H9 (cell line): ENCODE data around the gene APCDD1L. TPM values are rescaled to one million over a fixed set of nuclear protein-coding genes. Genes with fewer than 3 reads are reported as not detected.

Experiments
- DNase-seq: peaks from one replicate; pipeline ENCODE4 v3.0.0-alpha.2; 2017
- H2AFZ ChIP-seq: one replicate; pipeline ENCODE4 v1.6.1; 2013; ENCODE audit warnings: mild to moderate bottlenecking, low read length, control low read depth, moderate library complexity
- H2AK5ac ChIP-seq: 2 replicates; pipeline ENCODE4 v1.6.1; 2013; ENCODE audit warnings: low read length, control low read depth, mixed read lengths; ENCODE audit not compliant: insufficient read length
- H2BK120ac ChIP-seq: one replicate; pipeline ENCODE4 v1.6.1; 2013; ENCODE audit warnings: low read depth, mild to moderate bottlenecking, low read length, control low read depth, inconsistent platforms; ENCODE audit not compliant: poor library complexity, severe bottlenecking
- H2BK12ac ChIP-seq: 2 replicates; pipeline ENCODE4 v1.6.1; 2013; ENCODE audit warnings: low read length, control low read depth, mixed read lengths, low read depth; ENCODE audit not compliant: insufficient read length
- H2BK15ac ChIP-seq: 2 replicates; pipeline ENCODE4 v1.6.1; 2013; ENCODE audit warnings: low read depth, low read length, control low read depth
- H2BK20ac ChIP-seq: one replicate; pipeline ENCODE4 v1.6.1; 2013; ENCODE audit warnings: low read depth, mild to moderate bottlenecking, low read length, control low read depth, inconsistent platforms; ENCODE audit not compliant: poor library complexity, severe bottlenecking
- H2BK5ac ChIP-seq: 2 replicates; pipeline ENCODE4 v1.6.1; 2013; ENCODE audit warnings: low read length, control low read depth, mixed read lengths; ENCODE audit not compliant: insufficient read length
- H3K14ac ChIP-seq: 2 replicates; pipeline ENCODE4 v1.6.1; 2013; ENCODE audit warnings: low read length, control low read depth; ENCODE audit not compliant: insufficient read depth
- H3K18ac ChIP-seq: 2 replicates; pipeline ENCODE4 v1.6.1; 2013; ENCODE audit warnings: low read depth, mild to moderate bottlenecking, mixed read lengths, low read length, control low read depth; ENCODE audit not compliant: insufficient read length
- H3K23ac ChIP-seq: 2 replicates; pipeline ENCODE4 v1.6.1; 2013; ENCODE audit warnings: low read length, control low read depth, mixed read lengths, low read depth; ENCODE audit not compliant: insufficient read length
- H3K23me2 ChIP-seq: 2 replicates; pipeline ENCODE4 v1.6.1; 2013; ENCODE audit warnings: low read depth, mild to moderate bottlenecking, mixed read lengths, low read length, control low read depth; ENCODE audit not compliant: insufficient read length, poor library complexity, severe bottlenecking
- H3K27ac ChIP-seq: 2 replicates; pipeline ENCODE4 v1.5.1; 2013; ENCODE audit warnings: low read length, control low read depth, mixed read lengths, low read depth; ENCODE audit not compliant: insufficient read length
- H3K27me3 ChIP-seq: 2 replicates; pipeline ENCODE4 v1.6.1; 2013; ENCODE audit warnings: low read length, control low read depth, inconsistent platforms; ENCODE audit not compliant: insufficient read depth
- H3K4ac ChIP-seq: 2 replicates; pipeline ENCODE4 v1.6.1; 2013; ENCODE audit warnings: low read depth, mild to moderate bottlenecking, control low read depth, inconsistent platforms, low read length, moderate library complexity
- H3K4me1 ChIP-seq: 2 replicates; pipeline ENCODE4 v1.6.1; 2013; ENCODE audit warnings: low read length, control low read depth, inconsistent platforms; ENCODE audit not compliant: insufficient read depth
- H3K4me2 ChIP-seq: 2 replicates; pipeline ENCODE4 v1.6.1; 2013; ENCODE audit warnings: low read length, control low read depth, mixed read lengths; ENCODE audit not compliant: insufficient read length, insufficient read depth
- H3K56ac ChIP-seq: 2 replicates; pipeline ENCODE4 v1.6.1; 2013; ENCODE audit warnings: low read depth, mild to moderate bottlenecking, mixed read lengths, low read length, control low read depth; ENCODE audit not compliant: insufficient read length
- H3K79me1 ChIP-seq: 2 replicates; pipeline ENCODE4 v1.6.1; 2013; ENCODE audit warnings: low read depth, mild to moderate bottlenecking, moderate library complexity, low read length, control low read depth, inconsistent platforms; ENCODE audit not compliant: insufficient read depth, poor library complexity, severe bottlenecking
- H3K79me2 ChIP-seq: 2 replicates; pipeline ENCODE4 v1.6.1; 2013; ENCODE audit warnings: low read length, control low read depth, inconsistent platforms; ENCODE audit not compliant: insufficient read depth
- H3K9ac ChIP-seq: 2 replicates; pipeline ENCODE4 v1.6.1; 2013; ENCODE audit warnings: low read length, control low read depth, mixed read lengths; ENCODE audit not compliant: insufficient read length; ENCODE audit errors: extremely low read depth
- H3K9me3 ChIP-seq: one replicate; pipeline ENCODE4 v1.6.1; 2013; ENCODE audit warnings: low read depth, low read length, inconsistent platforms; ENCODE audit not compliant: control insufficient read depth
- H3T11ph ChIP-seq: one replicate; pipeline ENCODE4 v1.6.1; 2013; ENCODE audit warnings: mild to moderate bottlenecking, low read length, control low read depth, inconsistent platforms
- H4K20me1 ChIP-seq: one replicate; pipeline ENCODE4 v1.6.1; 2013; ENCODE audit not compliant: control insufficient read depth, insufficient read length, insufficient read depth
- H4K5ac ChIP-seq: 2 replicates; pipeline ENCODE4 v1.6.1; 2013; ENCODE audit warnings: low read depth, mild to moderate bottlenecking, mixed read lengths, low read length, control low read depth; ENCODE audit not compliant: insufficient read length
- H4K8ac ChIP-seq: replicated peaks from 2 replicates; pipeline ENCODE4 v1.6.1; 2013; ENCODE audit warnings: low read length, control low read depth, mixed read lengths, low read depth; ENCODE audit not compliant: insufficient read length
- H4K91ac ChIP-seq: 2 replicates; pipeline ENCODE4 v1.6.1; 2013; ENCODE audit warnings: low read depth, mild to moderate bottlenecking, moderate library complexity, mixed read lengths, low read length, control low read depth; ENCODE audit not compliant: insufficient read length
- H3K27ac Mint-ChIP-seq, 3 experiments: 2 replicates in 2 of 3; 3 replicates in 1 of 3; pipeline ENCODE4 v1.8.0; 2020 to 2021; ENCODE audit warnings: mixed read lengths in 3 of 3, mild to moderate bottlenecking in 1 of 3, moderate library complexity in 1 of 3
- H3K27me3 Mint-ChIP-seq: 2 replicates; pipeline ENCODE4 v1.8.0; 2021; ENCODE audit warnings: low read depth, mild to moderate bottlenecking, moderate library complexity, mixed read lengths
- H3K36me3 Mint-ChIP-seq, 3 experiments: 2 replicates in 2 of 3; 3 replicates in 1 of 3; pipeline ENCODE4 v1.8.0; 2020 to 2021; ENCODE audit warnings: low read depth in 3 of 3, mixed read lengths in 3 of 3; ENCODE audit not compliant: insufficient read depth in 1 of 3
- H3K4me1 Mint-ChIP-seq, 2 experiments: 2 replicates each; pipeline ENCODE4 v1.8.0; 2020; ENCODE audit warnings: mixed read lengths in 2 of 2
- H3K4me3 Mint-ChIP-seq, 2 experiments: 2 replicates in 1 of 2; 3 replicates in 1 of 2; pipeline ENCODE4 v1.8.0; 2020 to 2021; ENCODE audit warnings: mild to moderate bottlenecking in 2 of 2, mixed read lengths in 2 of 2, moderate library complexity in 1 of 2
- H3K9me3 Mint-ChIP-seq, 2 experiments: 2 replicates in 1 of 2; 3 replicates in 1 of 2; pipeline ENCODE4 v1.8.0; 2020; ENCODE audit warnings: mild to moderate bottlenecking in 2 of 2, mixed read lengths in 2 of 2, moderate library complexity in 1 of 2
- WGBS: extraction: QIAGEN DNeasy Blood & Tissue Kit; methylation state at CpG from one replicate; pipeline ENCODE4 v1.1.7; 2013; ENCODE audit warnings: missing lambda C conversion rate, low lambda C conversion rate, mixed read lengths; ENCODE audit not compliant: insufficient read length; ENCODE audit errors: extremely low coverage; 5-methylcytosine and 5-hydroxymethylcytosine counted together
- total RNA-seq: library from RNA; stranded (reverse); gene quantifications from 2 replicates; pipeline ENCODE4 v1.2.1, GENCODE V29; 2021
- TF ChIP-seq, protein P1 (sequence below): fragments of 200-600 bp; sonication (generic); conservative IDR thresholded peaks from 3 replicates; pipeline ENCODE4 v1.8.0; 2021; ENCODE audit warnings: antibody characterized with exemption, mild to moderate bottlenecking

Gene APCDD1L
- total RNA-seq, 1 experiment from 2014 or later: 0.68 TPM

DNA sequence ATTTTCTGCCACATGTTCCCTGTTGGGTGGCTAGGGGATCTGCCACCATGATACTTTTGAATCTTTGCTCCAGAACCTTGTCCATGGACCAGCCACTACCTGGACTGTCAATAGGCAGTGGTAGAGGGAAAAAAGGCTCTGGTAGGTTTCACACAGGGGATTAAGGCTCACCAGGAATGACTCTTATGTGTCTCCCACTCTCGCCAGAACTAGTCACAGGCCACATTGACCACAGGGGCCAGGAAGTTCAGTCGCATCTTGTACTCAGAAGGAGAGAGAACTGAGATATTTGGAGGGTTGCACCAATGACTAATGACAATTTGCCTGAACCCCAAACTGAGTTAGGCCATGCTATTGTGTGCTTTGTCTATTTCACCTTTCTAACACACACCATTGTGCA is 23.6 kb upstream of the APCDD1L start:
- Histone ChIP-seq H3K4ac (no peak overlapping the region), H3K4me2 (no peak overlapping the region), H4K5ac (no peak overlapping the region), H2AFZ (no peak overlapping the region), H2BK120ac (no peak overlapping the region), H3K79me1 (no peaks in the 10 kb centered on the region), H2BK5ac (no peak overlapping the region), H3K23ac (no peak overlapping the region), H4K91ac (no peak overlapping the region), H2BK20ac (no peak overlapping the region), H4K20me1 (no peaks in the 10 kb centered on the region), H2AK5ac (no peak overlapping the region), H3T11ph (no peak overlapping the region), H3K27me3 (no peaks in the 10 kb centered on the region), H3K18ac (no peak overlapping the region), H3K23me2 (no peaks in the 10 kb centered on the region), H4K8ac (no peak overlapping the region), H3K14ac (no peak overlapping the region), H3K4me1 (no peaks in the 10 kb centered on the region), H2BK15ac (no peak overlapping the region), H2BK12ac (no peak overlapping the region), H3K9me3 (peaks cover 8% of the 10 kb centered on the region), H3K79me2 (no peaks in the 10 kb centered on the region), H3K9ac (no peak overlapping the region), H3K27ac (no peak overlapping the region), H3K56ac (no peak overlapping the region)
- Mint-ChIP-seq H3K27ac (no peak overlapping the region; a peak in 1 of 7 replicates), H3K27me3 (peaks cover 10% of the 10 kb centered on the region), H3K36me3 (peaks cover 3 to 7% (median 4%) of the 10 kb centered on the region in 3 experiments; a peak in 5 of 7 replicates), H3K4me3 (no peak overlapping the region), H3K9me3 (peaks cover 5 to 19% of the 10 kb centered on the region in 2 experiments; a peak in 4 of 5 replicates), H3K4me1 (no peaks in the 10 kb centered on the region; a peak in 1 of 4 replicates)
- WGBS: no CpG with 5 or more reads among the region's 2 CpGs
- TF ChIP-seq, protein P1, sequence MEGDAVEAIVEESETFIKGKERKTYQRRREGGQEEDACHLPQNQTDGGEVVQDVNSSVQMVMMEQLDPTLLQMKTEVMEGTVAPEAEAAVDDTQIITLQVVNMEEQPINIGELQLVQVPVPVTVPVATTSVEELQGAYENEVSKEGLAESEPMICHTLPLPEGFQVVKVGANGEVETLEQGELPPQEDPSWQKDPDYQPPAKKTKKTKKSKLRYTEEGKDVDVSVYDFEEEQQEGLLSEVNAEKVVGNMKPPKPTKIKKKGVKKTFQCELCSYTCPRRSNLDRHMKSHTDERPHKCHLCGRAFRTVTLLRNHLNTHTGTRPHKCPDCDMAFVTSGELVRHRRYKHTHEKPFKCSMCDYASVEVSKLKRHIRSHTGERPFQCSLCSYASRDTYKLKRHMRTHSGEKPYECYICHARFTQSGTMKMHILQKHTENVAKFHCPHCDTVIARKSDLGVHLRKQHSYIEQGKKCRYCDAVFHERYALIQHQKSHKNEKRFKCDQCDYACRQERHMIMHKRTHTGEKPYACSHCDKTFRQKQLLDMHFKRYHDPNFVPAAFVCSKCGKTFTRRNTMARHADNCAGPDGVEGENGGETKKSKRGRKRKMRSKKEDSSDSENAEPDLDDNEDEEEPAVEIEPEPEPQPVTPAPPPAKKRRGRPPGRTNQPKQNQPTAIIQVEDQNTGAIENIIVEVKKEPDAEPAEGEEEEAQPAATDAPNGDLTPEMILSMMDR: no peak
- peak; percentile 5 for DNase-seq
